Vein endothelial cell (primary cell): ENCODE data around the gene WDR91. TPM values are rescaled to one million over a fixed set of nuclear protein-coding genes. Genes with fewer than 3 reads are reported as not detected.

Experiments
- small RNA-seq: library from RNA; depleted of rRNA; stranded (forward); fragments of <200 nt; gene quantifications from one replicate; pipeline ENCODE3, GENCODE V24; 2012
- total RNA-seq: library from RNA; depleted of rRNA; stranded (reverse); fragments of >200 nt; gene quantifications from 2 replicates; pipeline ENCODE4 v1.2.3, GENCODE V29; 2012

WDR91 gene
- 4.5 and 5.2 TPM in 2 replicates for total RNA-seq

GRCh38 chr7:135211179-135211945 lies at the start of gene WDR91:
TSS of gene WDR91 (minus strand) at chr7:135211526. CDS start at chr7:135211502, 24 bp downstream.

GRCh38 chr7:135233570-135233969 lies 22.2 kb upstream of the WDR91 start, which contains the start of gene STRA8:
TSS of gene STRA8 (plus strand) at chr7:135233838. CDS start at chr7:135240525, 6,687 bp downstream.

DNA sequence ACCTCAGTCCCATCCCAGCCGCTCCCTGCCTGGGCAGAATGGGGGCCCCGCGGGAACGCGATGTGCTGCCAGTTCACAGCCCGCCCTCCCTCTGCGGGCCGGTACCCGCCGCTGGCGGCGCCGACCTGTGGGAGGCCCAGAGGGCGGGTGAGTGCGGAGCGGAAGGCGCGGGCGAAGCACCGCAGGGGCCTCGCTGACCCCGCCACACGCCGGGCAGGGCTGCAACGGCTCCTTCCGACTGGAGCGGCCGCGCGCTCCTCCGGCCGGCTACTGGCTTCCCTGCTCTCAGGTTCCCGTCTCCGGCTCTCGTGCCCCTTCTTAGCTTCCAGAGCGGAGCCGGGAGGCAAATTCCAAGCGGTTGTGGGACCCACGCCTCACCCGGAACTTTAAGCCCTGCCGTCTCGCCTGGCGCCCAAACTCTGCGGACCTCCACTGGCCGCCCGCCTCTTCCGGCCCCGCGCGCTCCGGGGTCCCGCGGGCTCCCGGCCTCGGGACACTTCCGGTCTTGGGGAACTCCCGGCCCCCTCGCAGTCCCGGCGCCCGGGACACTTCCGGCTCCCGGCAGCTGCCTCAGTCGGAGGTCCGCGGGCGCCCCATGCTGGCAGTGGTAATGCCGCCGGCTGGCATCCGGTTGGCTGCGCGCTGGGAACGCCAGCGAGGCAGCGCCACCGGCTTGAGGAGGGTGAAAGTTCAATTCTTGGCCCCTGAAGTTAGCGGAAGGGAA lies 40.9 kb downstream of the WDR91 start, which contains the start of gene CYREN:
Gene CYREN, minus strand, starts transcription at position 434 of the 724 bp plus-strand sequence. CDS start 1,785 bp downstream, outside the sequence.

GRCh38 chr7:135147899-135148721 lies 63.2 kb downstream of the WDR91 start, which contains the start of gene TMEM140:
TSS of gene TMEM140 (plus strand) at chr7:135148072. CDS start at chr7:135164442, 16,370 bp downstream.

Small RNA genes within 50 kb of the gene (small RNA-seq; reads per million reads assigned to genes)
- gene MIR6509: 0.13 reads per million

Other genes starting within 250 kb of the WDR91 start
- 1.6 and 1.9 TPM in 2 replicates for gene AGBL3, start 225.0 kb downstream of the WDR91 start, total RNA-seq
- gene TMEM140, start 63.5 kb downstream of the WDR91 start, total RNA-seq: 24.9 and 28.7 TPM in 2 replicates
- 23.5 and 28.8 TPM in 2 replicates for gene CYREN, start 40.8 kb downstream of the WDR91 start, total RNA-seq
- gene STRA8, start 22.3 kb upstream of the WDR91 start, total RNA-seq: not detected in 2 replicates